PC-3 (cell line): ENCODE results near the gene TRDN. TPM values are rescaled to one million over a fixed set of nuclear protein-coding genes. Genes with fewer than 3 reads are reported as not detected.

Experiments
- ATAC-seq: fragments of 200-7000 bp; cut with Tn5 transposase; 2 replicates; pipeline ENCODE4 v1.9.1; 2020; ENCODE audit warnings: mild to moderate bottlenecking, moderate library complexity
- BruUV-seq: library from RNA; stranded (reverse); fragments of 400-500 nt; replicated peaks from 2 replicates; lab custom pipeline; 2021; lab: Mats Ljungman, UMichigan
- CTCF ChIA-PET: fragments of 300-600 bp; sonication (Branson Sonifier 250); formaldehyde crosslinking; loops from one replicate; lab custom pipeline; 2022; ENCODE audit warnings: antibody characterized with exemption; lab: Charles Lee
- POLR2A ChIA-PET: fragments of 300-600 bp; sonication (Branson Sonifier 250); formaldehyde crosslinking; loops from one replicate; lab custom pipeline; 2022; ENCODE audit warnings: antibody characterized with exemption; ENCODE audit not compliant: unreplicated experiment; lab: Charles Lee
- DNase-seq: peaks from one replicate; pipeline ENCODE4 v3.0.0-alpha.2; 2015
- H2AFZ ChIP-seq: fragments of 300-600 bp; sonication (generic); 2 replicates; pipeline ENCODE4 v1.6.0; 2016; ENCODE audit warnings: antibody characterized with exemption, low read length
- H3F3A ChIP-seq: fragments of 300-600 bp; sonication (generic); one replicate; pipeline ENCODE4 v1.6.0; 2017; ENCODE audit warnings: antibody characterized with exemption, low read length, control low read depth, mild to moderate bottlenecking; ENCODE audit not compliant: unreplicated experiment
- H3K27ac ChIP-seq: fragments of 300-600 bp; sonication (generic); 2 replicates; pipeline ENCODE4 v1.5.1; 2016; ENCODE audit warnings: mild to moderate bottlenecking, low read length
- H3K27me3 ChIP-seq: fragments of 300-600 bp; sonication (generic); 2 replicates; pipeline ENCODE4 v1.6.1; 2016; ENCODE audit warnings: low read length, mixed read lengths
- H3K36me3 ChIP-seq: fragments of 300-600 bp; sonication (generic); 2 replicates; pipeline ENCODE4 v1.6.1; 2016; ENCODE audit warnings: low read depth, mixed run types, low read length, mixed read lengths
- H3K4me1 ChIP-seq: fragments of 300-600 bp; sonication (generic); 2 replicates; pipeline ENCODE4 v1.5.1; 2016; ENCODE audit warnings: low read length; ENCODE audit not compliant: insufficient read depth
- H3K4me2 ChIP-seq: fragments of 300-600 bp; sonication (generic); 2 replicates; pipeline ENCODE4 v1.6.0; 2016; ENCODE audit warnings: low read length
- H3K4me3 ChIP-seq: fragments of 300-600 bp; sonication (generic); 2 replicates; pipeline ENCODE4 v1.5.1; 2016; ENCODE audit warnings: mild to moderate bottlenecking, low read length, mixed read lengths
- H3K79me2 ChIP-seq: fragments of 300-600 bp; sonication (generic); 2 replicates; pipeline ENCODE4 v1.6.1; 2017; ENCODE audit warnings: low read length, mixed read lengths
- H3K9ac ChIP-seq: fragments of 300-600 bp; sonication (generic); 2 replicates; pipeline ENCODE4 v1.6.0; 2016; ENCODE audit warnings: mild to moderate bottlenecking, low read length
- H3K9me2 ChIP-seq: fragments of 300-600 bp; sonication (generic); replicated peaks from 2 replicates; pipeline ENCODE4 v1.6.1; 2016; ENCODE audit warnings: mixed run types, low read length, mixed read lengths
- H3K9me3 ChIP-seq: fragments of 300-600 bp; sonication (generic); 2 replicates; pipeline ENCODE4 v1.6.1; 2016; ENCODE audit warnings: low read length, mixed read lengths
- H4K20me1 ChIP-seq: fragments of 300-600 bp; sonication (generic); 2 replicates; pipeline ENCODE4 v1.6.1; 2016; ENCODE audit warnings: low read length, mixed read lengths
- EZH2 ChIP-seq: fragments of 300-600 bp; sonication (generic); IDR thresholded peaks from one replicate; pipeline ENCODE4 v1.6.1; 2017; ENCODE audit warnings: antibody characterized with exemption, mild to moderate bottlenecking, low read length; ENCODE audit not compliant: unreplicated experiment
- EZH2phosphoT487 ChIP-seq: fragments of 300-600 bp; sonication (generic); IDR thresholded peaks from 2 replicates; pipeline ENCODE4 v1.6.1; 2018; ENCODE audit warnings: mild to moderate bottlenecking, antibody characterized with exemption, low read length, borderline replicate concordance
- intact Hi-C: fragments of 100-400 bp; cut with micrococcal nuclease; formaldehyde crosslinking; loops from 2 replicates; pipeline ENCODE4 v1.9.0; 2023
- total RNA-seq: library from RNA; depleted of rRNA; stranded (reverse); fragments of >200 nt; gene quantifications from 2 replicates; pipeline ENCODE4 v1.2.3, GENCODE V29; 2014
- TF ChIP-seq, protein P1 (sequence below): fragments of 300-600 bp; sonication (generic); conservative IDR thresholded peaks from 2 replicates; pipeline ENCODE4 v1.5.1; 2017; ENCODE audit warnings: antibody characterized with exemption, low read depth, mild to moderate bottlenecking, low read length

Gene TRDN
- total RNA-seq, 1 experiment from 2014 or later = not detected

- ATAC-seq = no peak
- no peak for DNase-seq
- no peaks in the 10 kb centered on the region for H3K79me2 ChIP-seq
- no peak overlapping the region for H2AFZ ChIP-seq
- H3K4me3 ChIP-seq = no peak overlapping the region
- H4K20me1 ChIP-seq = no peaks in the 10 kb centered on the region
- no peak overlapping the region for H3K27ac ChIP-seq
- H3K4me1 ChIP-seq = no peaks in the 10 kb centered on the region
- TF ChIP-seq, protein P1, sequence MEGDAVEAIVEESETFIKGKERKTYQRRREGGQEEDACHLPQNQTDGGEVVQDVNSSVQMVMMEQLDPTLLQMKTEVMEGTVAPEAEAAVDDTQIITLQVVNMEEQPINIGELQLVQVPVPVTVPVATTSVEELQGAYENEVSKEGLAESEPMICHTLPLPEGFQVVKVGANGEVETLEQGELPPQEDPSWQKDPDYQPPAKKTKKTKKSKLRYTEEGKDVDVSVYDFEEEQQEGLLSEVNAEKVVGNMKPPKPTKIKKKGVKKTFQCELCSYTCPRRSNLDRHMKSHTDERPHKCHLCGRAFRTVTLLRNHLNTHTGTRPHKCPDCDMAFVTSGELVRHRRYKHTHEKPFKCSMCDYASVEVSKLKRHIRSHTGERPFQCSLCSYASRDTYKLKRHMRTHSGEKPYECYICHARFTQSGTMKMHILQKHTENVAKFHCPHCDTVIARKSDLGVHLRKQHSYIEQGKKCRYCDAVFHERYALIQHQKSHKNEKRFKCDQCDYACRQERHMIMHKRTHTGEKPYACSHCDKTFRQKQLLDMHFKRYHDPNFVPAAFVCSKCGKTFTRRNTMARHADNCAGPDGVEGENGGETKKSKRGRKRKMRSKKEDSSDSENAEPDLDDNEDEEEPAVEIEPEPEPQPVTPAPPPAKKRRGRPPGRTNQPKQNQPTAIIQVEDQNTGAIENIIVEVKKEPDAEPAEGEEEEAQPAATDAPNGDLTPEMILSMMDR = no peak
- TF ChIP-seq EZH2 (no peak), EZH2phosphoT487 (no peak)
- BruUV-seq = no TSS peak
- H3K4me2 ChIP-seq = no peak overlapping the region
- H3K36me3 ChIP-seq = no peaks in the 10 kb centered on the region
- intact Hi-C loops = no loop called here
- H3K9ac ChIP-seq = no peak overlapping the region
- H3K9me3 ChIP-seq = no peaks in the 10 kb centered on the region
- H3F3A ChIP-seq = no peaks in the 10 kb centered on the region
- POLR2A ChIA-PET = no interaction called here
- H3K27me3 ChIP-seq = no peaks in the 10 kb centered on the region
- no peaks in the 10 kb centered on the region for H3K9me2 ChIP-seq
- CTCF ChIA-PET = no interaction called here
Measured at GRCh38 chr6:123434186-123434585, 202.6 kb downstream of the TRDN start.

GRCh38 chr6:123430970-123431369 is 205.8 kb downstream of the TRDN start:
- H3K79me2 ChIP-seq = no peaks in the 10 kb centered on the region
- no peaks in the 10 kb centered on the region for H3K27me3 ChIP-seq
- H3K4me2 ChIP-seq = no peak overlapping the region
- H3K9ac ChIP-seq = no peak overlapping the region
- no peak for DNase-seq
- no peak for TF ChIP-seq EZH2phosphoT487
- TF ChIP-seq EZH2 = no peak
- TF ChIP-seq, protein P1 = no peak
- no TSS peak for BruUV-seq
- no peaks in the 10 kb centered on the region for H3K4me1 ChIP-seq
- H3K9me3 ChIP-seq = no peaks in the 10 kb centered on the region
- CTCF ChIA-PET = no interaction called here
- H3K27ac ChIP-seq = no peak overlapping the region
- no peaks in the 10 kb centered on the region for H3F3A ChIP-seq
- no peak for ATAC-seq
- no peak overlapping the region for H3K4me3 ChIP-seq
- no peaks in the 10 kb centered on the region for H4K20me1 ChIP-seq
- no peak overlapping the region for H2AFZ ChIP-seq
- POLR2A ChIA-PET = no interaction called here
- H3K9me2 ChIP-seq = no peaks in the 10 kb centered on the region
- intact Hi-C loops = no loop called here
- no peaks in the 10 kb centered on the region for H3K36me3 ChIP-seq

DNA sequence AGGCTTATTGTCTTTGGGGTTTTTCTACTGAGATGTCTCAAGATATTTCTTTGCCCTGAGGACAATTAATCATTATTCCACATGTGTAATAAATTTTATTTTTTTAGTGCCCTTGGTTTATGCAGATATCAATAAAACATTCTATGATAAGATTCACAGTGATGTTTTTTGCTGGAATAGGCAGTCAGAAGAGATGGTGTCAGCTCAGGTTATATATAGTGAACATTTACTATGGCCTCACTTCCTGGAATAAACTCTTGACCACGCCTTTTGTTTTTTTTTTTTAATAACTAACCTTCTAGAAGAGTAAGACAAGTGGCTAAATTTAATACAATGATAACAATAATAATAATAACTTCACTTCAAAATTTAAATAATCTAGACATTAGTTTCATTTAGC is 209.7 kb downstream of the TRDN start:
- ChIA-PET CTCF (no interaction called here), POLR2A (no interaction called here)
- Histone ChIP-seq H3K79me2 (no peaks in the 10 kb centered on the region), H2AFZ (no peak overlapping the region), H3K9me2 (no peaks in the 10 kb centered on the region), H3K27me3 (no peaks in the 10 kb centered on the region), H3K9me3 (no peaks in the 10 kb centered on the region), H4K20me1 (no peaks in the 10 kb centered on the region), H3K27ac (no peak overlapping the region), H3K4me1 (no peaks in the 10 kb centered on the region), H3F3A (no peaks in the 10 kb centered on the region), H3K36me3 (no peaks in the 10 kb centered on the region), H3K9ac (no peak overlapping the region), H3K4me3 (no peak overlapping the region), H3K4me2 (no peak overlapping the region)
- TF ChIP-seq, protein P1 = no peak
- TF ChIP-seq EZH2phosphoT487 (no peak), EZH2 (no peak)
- no TSS peak for BruUV-seq
- DNase-seq (no peak), ATAC-seq (no peak)
- intact Hi-C loops = no loop called here
